GM10248 (cell line): Measurements from ENCODE around the gene SPTLC3.

Experiments
- CTCF ChIA-PET: fragments of 300-600 bp; sonication (Branson Sonifier 250); formaldehyde crosslinking; extraction: SDS; loops from one replicate; lab custom pipeline; 2021; ENCODE audit warnings: antibody characterized with exemption; lab: Yijun Ruan, JAX
- POLR2A ChIA-PET: fragments of 350-650 bp; sonication (Branson Sonifier 250); formaldehyde crosslinking; extraction: SDS; loops from one replicate; lab custom pipeline; 2020; ENCODE audit warnings: antibody characterized with exemption; lab: Yijun Ruan, JAX
- DNase-seq: peaks from one replicate; pipeline ENCODE4 v3.0.0; 2012; ENCODE audit errors: extremely low spot score
- TF ChIP-seq, protein P1 (sequence below): IDR thresholded peaks from 2 replicates; pipeline ENCODE4 v1.5.1; 2012; ENCODE audit warnings: mild to moderate bottlenecking, low read depth; ENCODE audit errors: extremely low read depth, missing control alignments, control extremely low read depth

The SPTLC3 gene

DNA sequence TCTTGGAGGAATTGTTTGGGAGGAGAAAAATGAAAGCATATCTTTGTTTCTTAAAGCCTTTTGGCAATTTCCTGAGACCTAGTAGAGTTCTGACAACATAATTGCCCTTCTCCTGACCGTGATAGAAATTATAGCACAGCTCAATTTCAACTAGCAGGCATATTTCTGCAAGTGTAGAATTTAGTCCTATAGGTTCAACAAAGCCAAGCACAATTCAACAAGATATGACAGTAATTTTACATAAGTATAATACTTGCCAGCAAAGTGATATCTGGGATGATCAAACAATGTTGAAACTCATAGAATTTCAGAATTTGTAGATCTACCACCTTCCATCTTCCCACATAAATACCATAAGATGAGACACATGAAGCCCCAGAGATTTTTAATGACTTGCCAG, 73.1 kb downstream of the SPTLC3 start:
- ChIA-PET POLR2A (no interaction called here), CTCF (interaction anchor here (1.3 kb wide), 1 partner anchor 110 kb away, joined by 3 read pairs; no protein-coding TSS in a partner anchor)
- DNase-seq = no peak
- TF ChIP-seq, protein P1, sequence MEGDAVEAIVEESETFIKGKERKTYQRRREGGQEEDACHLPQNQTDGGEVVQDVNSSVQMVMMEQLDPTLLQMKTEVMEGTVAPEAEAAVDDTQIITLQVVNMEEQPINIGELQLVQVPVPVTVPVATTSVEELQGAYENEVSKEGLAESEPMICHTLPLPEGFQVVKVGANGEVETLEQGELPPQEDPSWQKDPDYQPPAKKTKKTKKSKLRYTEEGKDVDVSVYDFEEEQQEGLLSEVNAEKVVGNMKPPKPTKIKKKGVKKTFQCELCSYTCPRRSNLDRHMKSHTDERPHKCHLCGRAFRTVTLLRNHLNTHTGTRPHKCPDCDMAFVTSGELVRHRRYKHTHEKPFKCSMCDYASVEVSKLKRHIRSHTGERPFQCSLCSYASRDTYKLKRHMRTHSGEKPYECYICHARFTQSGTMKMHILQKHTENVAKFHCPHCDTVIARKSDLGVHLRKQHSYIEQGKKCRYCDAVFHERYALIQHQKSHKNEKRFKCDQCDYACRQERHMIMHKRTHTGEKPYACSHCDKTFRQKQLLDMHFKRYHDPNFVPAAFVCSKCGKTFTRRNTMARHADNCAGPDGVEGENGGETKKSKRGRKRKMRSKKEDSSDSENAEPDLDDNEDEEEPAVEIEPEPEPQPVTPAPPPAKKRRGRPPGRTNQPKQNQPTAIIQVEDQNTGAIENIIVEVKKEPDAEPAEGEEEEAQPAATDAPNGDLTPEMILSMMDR = no peak

DNA sequence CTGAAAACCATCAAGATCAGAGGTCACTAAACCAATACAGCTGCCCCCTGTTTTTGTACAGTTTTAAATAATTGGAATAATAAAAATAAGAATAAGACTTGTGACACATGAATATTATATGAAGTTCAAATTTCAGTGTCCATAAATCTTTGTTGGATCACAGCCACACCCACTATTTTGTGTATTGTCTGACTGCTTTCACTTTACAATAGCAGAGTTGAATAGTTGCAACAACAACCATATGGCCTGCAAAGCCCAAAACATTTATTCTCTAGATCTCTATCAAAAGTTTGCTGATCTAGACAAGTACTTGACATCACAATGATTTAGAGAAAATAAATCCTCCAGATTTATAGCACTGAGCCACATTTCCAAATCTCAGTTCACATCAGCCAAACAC, 73.6 kb downstream of the SPTLC3 start:
- CTCF ChIA-PET = no interaction called here
- POLR2A ChIA-PET = no interaction called here
- TF ChIP-seq, protein P1 = no peak
- no peak for DNase-seq

DNA sequence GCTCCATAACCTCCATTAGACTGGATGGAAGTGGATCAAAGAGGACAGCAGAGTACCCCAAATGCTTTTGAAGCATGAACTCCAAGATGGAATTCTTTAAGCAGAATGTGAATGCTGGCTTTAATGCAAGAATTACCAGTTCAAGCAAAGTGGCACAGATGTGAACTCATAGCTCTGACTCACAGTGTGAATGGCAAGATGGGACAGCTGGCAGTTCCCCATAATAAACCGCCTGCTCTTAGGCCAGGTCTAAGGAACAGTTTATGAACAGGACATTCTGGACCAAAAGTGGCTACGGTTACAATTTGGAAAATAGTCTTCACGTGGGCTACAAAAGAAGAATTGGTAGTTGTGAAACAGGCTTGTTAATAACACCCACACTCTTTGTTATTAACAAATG, 76.5 kb downstream of the SPTLC3 start:
- TF ChIP-seq, protein P1 = no peak
- DNase-seq = no peak
- CTCF ChIA-PET = interaction anchor here (2.7 kb wide), 1 partner anchor 10 kb away, joined by 10 read pairs; no protein-coding TSS in a partner anchor
- POLR2A ChIA-PET = no interaction called here

DNA sequence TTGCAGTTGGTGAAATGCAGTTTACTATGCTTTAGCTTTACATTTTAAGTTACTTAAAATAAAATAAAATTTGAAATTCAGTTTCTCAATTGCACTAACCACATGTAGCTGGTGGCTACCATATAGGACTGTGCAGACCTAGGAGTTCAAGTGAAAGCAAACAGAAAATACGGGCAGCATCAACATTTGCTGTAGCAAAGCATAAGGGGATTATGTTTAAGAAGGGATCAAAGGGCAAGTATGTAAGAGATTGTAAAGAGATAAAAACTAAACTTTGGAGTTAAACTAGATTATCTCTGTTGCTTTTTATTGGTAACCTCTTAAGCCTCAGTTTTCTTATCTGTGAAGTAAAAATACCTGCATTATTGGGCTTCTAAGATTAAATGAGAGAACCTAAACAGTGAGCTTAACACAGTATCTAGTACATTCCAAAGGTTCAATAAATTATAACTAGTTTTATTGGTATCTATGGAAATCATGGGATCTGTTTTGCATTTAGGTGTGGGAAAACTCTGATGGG, 81.2 kb downstream of the SPTLC3 start:
- ChIA-PET CTCF (interaction anchor here (1.0 kb wide), 1 partner anchor 11 kb away, joined by 3 read pairs; no protein-coding TSS in a partner anchor), POLR2A (no interaction called here)
- no peak for DNase-seq
- TF ChIP-seq, protein P1 = no peak

DNA sequence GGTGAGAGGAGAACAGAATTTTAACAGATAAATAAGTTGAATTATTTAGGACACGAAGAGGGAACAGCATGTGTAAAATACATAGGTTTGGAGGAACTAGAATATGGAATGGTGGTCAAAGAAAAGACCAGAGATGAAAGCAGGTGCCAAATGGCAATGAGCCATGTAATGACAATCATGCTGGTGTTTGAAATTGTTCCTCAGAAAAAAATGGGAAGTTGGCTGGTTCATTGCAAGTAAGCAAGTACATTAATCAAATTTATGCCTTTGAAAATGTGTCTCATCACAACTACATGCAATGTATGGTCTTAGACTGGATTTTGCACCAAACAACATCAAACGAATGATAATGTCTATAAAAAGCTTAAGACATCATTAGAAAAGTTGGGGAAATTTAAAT, 83.3 kb downstream of the SPTLC3 start:
- CTCF ChIA-PET = no interaction called here
- POLR2A ChIA-PET = no interaction called here
- no peak for DNase-seq
- TF ChIP-seq, protein P1 = no peak

DNA sequence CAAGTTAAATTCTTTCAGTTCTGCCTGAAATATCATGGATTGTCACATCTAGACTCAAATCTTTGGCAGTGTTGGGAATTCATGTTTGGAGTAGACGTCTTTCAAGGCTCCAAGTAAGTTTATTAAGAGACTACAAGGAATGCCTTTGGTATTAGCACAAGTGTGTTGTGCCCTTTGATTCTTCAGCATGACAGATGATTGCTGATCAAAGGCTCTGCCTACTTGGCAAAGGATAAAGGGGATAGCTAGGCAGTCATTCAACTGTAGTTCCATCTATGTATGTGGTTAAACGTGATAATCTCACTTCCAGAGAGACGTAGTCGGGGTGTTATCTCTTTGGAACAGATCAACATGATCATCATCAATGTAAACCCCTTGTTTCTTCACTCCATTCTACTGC, 86.2 kb downstream of the SPTLC3 start:
- POLR2A ChIA-PET = no interaction called here
- TF ChIP-seq, protein P1 = no peak
- CTCF ChIA-PET = interaction anchor here (1.4 to 2.5 kb wide), 3 partner anchors 9 to 12 kb away, joined by 3 to 10 read pairs (median 6); no protein-coding TSS in a partner anchor
- no peak for DNase-seq
